Measurements from ENCODE around the gene MAPK8IP1.
A peak's percentile ranks its signal among the peaks of the same experiment; 100 is the strongest.

Gene MAPK8IP1

DNA sequence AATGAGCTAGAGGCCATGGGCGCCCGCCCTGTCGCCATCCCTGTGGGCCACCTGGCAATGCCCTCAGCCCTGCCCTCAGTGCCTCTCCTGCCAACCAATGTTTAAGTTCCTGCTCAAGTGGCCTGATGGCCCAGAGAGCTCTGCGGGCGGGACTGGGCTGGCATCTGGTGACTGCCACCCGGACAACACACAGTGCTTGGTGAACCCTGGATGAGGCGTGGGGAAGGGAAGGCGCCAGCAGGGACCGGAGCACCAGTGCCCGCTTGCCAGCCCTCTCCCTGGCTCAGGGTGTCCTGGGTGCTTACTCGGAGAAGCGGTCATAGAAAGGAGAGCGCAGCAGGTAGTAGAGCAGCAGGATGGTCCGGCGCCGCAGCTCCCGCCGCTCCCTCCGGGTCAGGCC, 28.1 kb downstream of the MAPK8IP1 start:
- no peak for DNase-seq

DNA sequence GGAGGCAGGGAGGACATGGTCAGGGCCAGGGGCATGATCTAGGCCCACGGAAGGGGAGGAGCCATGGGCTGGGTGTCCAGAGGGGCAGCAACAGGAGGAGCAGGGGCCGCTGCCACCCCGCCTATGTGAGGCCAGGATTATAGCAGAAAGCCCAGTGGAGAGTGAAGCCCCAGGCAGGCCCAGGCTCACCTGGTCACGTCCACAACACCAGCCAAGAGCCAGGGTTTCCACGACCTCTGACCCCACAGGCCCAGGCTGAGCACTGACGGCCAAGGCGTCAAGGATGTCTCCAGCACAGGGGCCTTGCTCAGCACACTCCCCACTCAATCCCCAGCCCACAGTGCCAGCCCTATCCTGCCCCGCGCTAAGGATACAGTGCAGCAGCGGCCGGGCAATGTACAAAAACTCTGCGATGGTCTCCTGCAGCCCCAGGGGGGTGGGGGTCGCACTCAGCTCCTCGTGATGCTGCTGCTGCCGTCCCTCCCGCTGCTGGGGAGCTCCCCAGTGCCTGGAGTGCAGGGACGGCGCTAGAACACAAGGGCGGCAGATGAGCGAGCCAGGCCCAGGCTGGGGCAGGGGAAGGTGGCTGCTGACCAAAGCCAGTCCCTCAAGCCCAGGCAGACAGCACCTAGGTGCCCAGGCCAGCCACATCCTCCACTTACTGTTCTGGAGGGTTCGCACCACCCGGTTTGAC, 28.6 kb downstream of the MAPK8IP1 start:
- no peak for DNase-seq

DNA sequence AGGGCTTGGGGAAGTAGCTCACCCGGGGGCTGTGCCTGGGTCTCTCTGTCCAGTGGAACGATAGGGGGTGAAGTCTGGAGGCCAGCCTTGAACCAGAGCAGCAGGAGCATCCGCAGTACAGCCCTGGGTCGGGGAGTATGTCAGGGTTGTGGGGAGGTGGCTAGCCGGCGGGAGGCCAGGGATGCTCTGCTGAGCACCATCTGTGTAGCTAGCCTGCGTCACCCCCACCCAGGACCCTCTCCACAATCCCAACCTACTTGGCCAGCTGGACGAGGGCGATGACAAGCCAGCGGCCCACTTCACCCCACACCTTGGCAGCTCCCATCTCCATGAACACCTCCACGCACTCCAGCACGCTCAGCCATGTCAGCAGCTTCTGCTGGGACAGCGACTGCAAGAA, 30.0 kb downstream of the MAPK8IP1 start:
- no peak for DNase-seq

DNA sequence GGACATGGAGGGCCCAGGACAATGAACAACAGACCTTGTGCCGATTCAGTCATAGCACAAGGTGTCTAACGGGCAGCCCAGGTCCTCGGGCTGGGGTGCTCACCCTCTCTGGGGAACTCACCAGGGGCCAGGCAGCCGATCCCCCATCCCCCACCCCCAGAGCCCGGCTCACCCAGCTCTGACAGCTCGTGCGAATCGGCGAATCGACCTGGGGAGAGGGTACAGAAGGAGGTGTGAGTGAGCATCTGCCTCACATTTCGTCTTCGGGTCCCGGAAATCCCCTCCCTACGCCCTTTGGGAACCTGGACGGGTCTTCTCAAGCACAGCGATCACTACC, 31.8 kb downstream of the MAPK8IP1 start:
- DNase-seq: no peak

DNA sequence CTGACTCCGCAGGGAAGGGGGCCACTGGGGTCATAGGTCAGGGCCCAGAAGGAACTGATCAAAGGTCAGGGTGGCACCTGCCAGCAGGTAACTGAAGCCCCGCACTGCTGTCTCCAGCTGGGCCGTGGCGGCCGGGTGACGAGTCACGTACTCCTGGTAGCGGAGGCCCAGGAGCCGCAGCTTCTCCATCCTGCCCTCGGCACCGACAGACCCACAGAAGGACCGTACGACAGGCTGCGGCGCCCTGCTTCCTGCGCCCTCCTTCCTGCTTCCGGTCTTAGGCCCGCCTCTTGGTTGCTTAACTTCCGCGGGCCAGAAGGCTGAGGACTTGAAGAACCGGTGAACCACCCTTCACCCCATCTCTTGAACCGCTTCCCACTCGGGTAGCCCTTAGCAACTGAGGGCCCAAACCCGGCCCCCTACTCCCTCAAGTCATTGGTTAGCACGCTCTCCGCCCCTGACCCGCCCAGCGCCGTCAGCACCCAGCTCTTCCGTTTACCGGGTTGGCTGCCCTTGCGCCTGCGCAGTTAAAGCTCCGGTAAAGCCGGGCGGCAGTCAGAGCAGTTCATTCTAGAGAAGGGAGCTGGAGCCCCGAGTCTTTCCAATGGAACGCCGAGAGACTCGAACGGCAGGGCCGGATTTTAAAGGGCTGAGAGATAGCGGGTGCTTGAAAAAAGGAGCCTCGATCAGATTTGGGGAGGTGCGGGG, 32.3 kb downstream of the MAPK8IP1 start, which contains the start of gene PEX16:
Gene PEX16, minus strand, starts transcription at position 255 of the 708 bp plus-strand sequence. Its CDS starts 66 bp downstream, at position 189.
- DNase-seq: peak; percentile 88

DNA sequence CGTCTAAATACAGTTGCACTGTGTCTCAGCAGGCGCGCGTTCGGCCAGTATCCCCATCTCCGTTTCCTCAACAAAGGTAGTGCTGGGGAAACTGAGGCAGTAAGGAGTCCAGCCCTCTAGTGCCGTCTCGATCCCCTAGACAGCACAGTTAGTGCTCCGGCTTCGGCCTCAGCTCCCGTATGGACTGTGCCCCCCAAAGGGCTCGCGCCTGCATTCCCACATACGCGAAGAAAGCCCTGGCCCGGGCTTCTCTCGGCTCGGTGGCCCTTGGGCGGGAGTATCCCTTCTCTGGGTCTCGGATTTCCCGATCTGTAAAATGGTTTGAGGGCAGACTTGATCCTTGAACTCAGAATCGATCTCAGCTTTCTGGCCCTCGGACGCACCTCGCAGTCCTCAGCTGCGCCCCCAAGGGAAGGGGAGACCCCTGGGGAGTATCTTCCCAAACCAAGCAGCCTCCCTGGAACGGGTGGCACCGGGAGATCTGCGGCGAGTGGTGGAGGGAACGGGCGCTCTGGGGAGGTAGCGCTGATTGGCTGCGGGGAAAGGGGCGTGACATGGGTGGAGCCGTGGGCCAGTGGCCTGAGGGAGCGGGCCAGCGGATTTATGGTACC, 33.0 kb downstream of the MAPK8IP1 start:
- DNase-seq: peak; percentile 48

DNA sequence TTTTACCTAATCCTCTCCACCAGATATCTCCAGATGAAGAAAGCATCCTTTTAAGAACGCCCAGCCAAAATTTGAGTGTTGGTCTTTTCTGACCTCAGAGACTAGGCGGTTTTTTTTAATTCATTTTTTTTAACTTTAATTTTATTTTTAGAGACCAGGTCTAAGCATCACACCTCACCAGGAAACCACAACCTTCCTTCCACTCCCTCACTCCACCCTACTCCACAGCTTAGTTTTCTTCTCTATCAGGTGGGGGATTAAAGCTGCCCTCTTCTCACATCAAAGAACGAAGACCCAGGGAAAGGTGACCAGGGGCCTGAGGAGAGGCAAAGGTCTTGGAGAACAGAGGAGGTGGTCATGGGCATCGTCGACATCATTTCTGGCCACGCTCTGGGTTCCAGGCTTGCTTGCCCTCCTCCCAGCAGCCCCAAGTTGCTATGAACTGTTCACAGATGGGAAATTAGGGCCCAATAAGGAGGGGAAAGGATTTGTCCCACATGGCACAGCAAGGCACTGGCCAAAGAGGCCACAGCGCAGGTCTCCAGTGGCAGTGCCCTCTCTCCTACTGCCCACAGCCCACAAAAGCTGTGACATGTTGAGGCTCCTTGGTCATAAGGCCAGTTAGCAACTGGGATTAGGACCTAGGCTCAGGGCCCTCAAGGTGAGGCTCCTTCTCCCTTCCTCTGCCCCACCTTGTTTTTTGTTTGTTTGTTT, 33.7 kb downstream of the MAPK8IP1 start:
- DNase-seq: peak; percentile 7

DNA sequence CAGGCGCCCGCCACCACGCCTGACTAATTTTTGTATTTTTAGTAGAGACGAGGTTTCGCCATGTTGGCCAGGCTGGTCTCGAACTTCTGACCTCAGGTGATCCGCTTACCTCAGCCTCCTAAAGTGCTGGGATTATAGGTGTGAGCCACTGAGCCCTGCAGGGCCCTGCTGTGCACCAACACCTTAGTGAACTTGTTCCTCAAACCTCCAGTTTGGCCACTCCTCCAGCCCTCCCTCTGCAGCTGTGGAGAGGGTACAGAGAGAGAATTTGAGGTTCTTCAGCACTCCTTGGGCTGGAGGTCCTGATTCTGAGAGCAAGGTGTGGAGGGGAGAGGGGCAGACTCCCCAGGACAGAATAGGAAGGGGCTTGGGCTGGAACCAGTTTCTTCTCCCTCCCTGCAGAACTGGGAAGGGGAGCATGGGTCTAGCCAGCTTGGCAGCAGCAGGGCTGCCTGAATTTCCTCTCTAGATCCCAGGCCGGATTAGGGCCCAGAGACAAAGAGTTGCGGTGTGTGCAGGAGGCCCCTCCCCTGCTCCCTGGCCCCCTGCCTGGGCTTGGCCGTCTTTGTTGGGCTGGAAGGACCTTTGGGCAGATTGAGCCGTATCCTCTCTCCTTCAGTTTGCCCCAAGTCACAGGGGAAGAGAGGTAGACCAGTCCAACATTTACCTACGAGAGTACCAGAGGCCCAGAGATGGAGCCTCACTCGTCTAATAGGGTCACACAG, 34.5 kb downstream of the MAPK8IP1 start:
- DNase-seq: peak; percentile 12

DNA sequence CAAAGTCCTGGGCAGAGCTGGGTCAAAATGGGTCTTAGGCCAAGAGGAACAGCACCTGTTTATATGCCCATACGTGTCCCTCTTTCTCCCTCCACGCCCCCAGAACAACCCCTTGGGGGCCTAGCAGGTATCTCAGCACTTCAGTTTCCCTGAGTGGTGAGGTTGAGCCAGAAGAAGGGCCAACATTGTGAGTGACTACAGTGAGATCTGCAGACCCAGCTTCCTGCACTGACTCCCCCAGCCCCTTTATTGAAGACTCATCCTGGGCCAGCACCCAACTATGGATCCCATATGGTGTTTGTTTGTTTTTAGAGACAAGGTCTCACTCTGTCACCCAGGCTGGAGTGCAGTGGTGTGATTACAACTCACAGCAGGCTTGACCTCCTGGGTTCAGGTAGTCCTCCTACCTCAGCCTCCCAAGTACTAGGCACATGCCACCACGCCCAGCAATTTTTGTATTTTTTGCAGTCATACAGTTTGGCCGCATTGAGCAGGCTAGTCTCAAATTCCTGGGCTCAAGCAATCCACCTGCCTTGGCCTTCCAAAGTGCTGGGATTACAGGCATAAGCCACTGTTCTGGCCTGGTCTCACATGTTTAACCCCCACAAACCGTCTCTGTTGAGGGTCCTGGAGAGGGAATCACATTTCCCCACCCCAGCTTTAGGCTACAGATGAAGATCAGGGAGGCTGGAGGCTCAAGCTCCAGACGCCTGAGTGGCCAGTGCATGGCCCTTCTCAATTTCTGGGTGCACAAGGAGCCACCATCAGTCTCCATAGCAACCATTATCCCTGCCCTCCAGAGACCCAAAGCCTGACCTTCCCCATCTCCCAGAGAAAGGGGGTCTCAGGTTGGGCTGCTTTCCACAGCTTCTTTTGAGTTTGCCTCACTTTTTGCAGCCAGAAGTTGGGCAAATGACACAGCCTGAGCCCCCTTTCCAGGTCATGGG, 35.4 kb downstream of the MAPK8IP1 start:
- DNase-seq: peak; percentile 13

DNA sequence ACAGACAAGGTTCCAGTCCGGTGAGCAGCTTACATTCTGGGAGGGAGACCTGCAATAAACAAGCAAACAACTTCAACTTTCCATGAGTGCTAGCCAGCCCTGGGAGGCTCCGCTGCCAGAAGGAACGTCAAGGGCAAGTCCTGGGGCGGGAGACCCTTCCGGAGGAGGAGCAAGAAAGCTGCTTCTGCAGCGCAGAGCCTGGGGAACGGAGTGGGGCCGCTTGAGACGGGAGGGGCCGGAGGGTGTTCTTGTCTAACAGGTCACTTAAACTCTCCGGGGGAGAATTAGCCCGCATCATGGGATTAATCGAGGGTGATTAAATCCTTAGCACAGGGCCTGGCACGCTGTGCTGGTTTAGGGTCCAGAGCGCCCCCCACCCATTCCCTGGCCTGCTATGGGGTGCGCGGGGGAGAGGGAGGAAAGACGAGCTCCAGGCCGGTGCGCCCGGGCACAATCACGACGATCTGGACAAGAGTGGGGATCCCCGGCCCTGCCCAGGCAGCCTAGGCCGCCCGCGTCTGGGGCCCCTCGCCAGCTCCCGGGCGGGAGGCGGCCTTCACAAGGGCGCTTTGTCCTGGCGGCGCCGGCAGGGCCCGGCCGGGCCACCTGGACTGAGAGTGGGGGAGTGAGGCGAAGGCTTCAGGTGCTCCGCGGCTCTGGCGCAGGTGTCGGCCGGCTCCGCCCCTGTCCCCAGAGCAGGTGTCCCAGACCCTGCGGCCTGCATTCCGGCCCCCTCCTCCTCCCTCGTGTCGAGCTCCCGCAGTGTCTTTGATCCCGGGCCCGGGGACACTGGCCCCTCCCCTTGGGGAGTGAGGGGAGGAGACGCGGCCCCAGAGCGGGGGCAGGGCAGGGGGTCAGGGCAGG, 36.3 kb downstream of the MAPK8IP1 start:
- DNase-seq: peak; percentile 25

DNA sequence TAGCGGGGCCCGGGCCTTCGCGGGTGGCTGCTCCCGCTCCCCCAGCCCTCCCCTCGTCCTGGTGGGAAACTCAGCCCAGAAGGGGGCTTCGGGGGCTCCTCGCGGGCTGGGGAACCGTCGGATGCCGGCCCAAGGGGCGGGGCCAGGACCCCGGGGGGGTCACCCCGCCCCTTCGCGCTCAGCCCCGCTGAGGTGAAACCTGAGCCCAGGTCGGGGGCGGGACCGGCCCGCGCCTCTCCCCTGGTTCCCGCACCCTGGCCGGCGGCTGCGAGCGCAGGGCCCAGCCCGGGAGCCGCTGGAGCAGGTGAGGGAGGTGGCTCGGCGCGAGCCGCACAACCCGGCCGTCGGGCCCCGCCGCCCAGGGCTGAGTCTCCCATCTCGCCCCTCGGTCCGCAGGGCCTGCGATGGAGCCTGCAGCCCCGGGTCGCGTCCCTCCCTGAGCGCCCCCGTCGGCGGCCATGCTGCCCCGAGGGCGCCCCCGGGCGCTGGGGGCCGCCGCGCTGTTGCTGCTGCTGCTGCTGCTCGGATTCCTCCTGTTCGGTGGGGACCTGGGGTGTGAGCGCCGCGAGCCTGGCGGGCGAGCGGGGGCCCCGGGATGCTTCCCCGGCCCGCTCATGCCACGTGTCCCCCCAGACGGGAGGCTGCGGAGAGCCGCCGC, 37.1 kb downstream of the MAPK8IP1 start, which contains the start of gene LARGE2:
Gene LARGE2, plus strand, starts transcription at position 232 of the 658 bp plus-strand sequence. Its CDS starts 227 bp downstream, at position 459.
- DNase-seq: peak; percentile 41

DNA sequence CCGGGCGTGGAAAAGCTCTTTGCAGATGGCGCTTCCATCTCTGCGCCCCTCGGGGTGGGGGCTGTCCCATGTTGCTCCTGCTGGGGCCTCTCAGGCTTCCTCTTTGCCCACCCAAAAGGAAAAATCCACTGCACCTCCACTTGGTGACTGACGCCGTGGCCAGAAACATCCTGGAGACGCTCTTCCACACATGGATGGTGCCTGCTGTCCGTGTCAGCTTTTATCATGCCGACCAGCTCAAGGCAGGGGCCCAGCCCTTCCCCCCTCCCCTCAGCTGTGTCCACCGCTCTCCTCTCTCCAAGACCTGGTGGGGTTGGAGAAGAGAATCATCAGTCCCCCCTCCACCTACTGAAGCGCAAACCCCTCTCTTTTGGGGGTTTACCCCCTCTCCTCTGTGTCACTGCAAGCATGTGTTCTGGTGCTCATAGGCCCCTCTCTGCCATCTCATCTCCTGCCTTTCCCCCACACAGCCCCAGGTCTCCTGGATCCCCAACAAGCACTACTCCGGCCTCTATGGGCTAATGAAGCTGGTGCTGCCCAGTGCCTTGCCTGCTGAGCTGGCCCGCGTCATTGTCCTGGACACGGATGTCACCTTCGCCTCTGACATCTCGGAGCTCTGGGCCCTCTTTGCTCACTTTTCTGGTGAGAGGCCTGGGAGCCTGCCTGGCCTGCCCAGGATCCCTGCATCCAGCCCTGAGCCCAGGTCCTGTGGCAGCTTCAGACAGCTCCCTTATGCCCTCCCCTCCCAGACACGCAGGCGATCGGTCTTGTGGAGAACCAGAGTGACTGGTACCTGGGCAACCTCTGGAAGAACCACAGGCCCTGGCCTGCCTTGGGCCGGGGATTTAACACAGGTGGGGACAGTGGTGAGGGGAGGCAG, 38.8 kb downstream of the MAPK8IP1 start:
- no peak for DNase-seq

DNA sequence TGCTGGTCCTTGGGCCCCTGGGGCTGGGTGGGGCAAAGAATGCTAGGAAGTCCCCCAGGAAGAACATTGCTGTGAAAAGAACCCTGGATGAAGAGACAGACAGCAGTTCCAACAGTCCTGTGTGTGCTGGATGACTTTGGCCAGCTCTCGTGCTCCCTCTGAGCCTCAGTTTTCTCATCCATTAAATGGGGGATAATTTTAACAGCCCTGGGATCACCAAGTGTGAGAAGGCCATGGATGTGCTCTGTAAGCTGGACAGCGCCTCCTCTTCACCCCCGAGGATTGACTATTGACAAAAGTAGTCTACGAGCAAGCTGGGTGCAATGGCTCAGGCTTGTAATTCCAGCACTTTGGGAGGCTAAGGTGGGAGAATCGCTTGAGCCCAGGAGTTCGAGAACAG, 39.5 kb downstream of the MAPK8IP1 start:
- no peak for DNase-seq

DNA sequence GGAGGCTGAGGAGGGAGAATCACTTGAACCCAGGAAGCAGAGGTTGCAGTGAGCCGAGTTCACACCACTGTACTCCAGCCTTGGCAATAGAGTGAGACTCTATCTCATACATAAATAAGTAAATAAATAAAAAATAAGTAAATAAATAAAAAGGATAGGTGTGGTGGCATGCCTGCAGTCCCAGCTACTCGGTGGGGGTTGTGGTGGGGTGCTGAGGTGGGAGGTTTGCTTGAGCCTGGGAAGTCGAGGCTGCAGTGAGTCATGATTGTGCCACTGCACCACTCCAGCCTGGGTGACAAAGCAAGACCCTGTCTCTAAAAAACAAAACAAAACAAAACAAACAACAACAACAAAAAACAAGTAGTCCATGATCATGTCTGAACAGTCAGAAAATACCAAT, 40.1 kb downstream of the MAPK8IP1 start:
- DNase-seq: no peak

DNA sequence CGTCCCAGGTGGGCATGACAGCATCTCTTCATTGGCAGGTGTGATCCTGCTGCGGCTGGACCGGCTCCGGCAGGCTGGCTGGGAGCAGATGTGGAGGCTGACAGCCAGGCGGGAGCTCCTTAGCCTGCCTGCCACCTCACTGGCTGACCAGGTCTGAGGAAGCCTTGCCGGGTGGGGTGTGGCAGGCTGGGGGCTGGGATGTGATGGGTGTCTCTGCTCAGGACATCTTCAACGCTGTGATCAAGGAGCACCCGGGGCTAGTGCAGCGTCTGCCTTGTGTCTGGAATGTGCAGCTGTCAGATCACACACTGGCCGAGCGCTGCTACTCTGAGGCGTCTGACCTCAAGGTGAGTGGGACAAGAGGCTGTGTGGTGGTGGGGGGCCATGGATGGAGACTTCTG, 40.5 kb downstream of the MAPK8IP1 start:
- DNase-seq: no peak

DNA sequence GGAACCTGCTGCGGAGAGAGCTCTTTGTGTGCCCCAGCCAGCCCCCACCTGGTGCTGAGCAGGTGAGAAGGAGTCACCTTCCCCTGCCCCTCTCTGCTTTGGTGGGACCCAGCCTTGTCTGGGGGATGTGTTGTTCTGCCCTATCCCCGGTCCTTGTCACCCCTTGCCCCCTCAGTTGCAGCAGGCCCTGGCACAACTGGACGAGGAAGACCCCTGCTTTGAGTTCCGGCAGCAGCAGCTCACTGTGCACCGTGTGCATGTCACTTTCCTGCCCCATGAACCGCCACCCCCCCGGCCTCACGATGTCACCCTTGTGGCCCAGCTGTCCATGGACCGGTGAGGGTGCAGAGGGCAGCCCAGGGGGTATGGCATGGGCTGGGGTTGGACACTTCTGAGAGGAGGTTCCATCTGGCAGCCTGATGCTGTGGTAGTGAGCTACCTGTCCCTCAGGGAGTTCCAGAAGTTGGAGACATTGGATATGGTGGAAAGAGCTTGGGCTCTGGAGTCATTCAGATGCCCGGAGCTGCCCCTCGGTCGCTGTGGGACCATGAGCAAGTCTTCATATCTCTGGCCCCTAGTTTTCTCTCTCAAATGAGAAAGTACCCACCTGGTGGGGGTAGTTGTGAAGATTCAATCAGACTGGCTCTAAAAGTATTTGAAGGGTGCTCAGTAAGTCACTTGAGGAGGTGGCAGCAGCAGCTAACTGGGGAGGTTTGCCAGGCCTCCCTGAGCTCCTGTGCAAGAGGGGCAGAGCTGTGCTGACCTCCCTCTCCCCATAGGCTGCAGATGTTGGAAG, 41.3 kb downstream of the MAPK8IP1 start:
- no peak for DNase-seq

DNA sequence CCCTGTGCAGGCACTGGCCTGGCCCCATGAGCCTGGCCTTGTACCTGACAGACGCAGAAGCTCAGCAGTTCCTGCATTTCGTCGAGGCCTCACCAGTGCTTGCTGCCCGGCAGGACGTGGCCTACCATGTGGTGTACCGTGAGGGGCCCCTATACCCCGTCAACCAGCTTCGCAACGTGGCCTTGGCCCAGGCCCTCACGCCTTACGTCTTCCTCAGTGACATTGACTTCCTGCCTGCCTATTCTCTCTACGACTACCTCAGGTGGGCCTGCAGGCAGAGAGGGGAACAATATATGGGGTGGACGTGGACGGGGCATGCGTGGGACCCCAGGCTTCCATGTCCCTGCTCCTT, 41.9 kb downstream of the MAPK8IP1 start:
- DNase-seq: no peak
